A673 (cell line): Measurements from ENCODE around the gene SPACA1.

Experiments
- EZH2 ChIP-seq: fragments of 200-600 bp; sonication (generic); IDR thresholded peaks from 2 replicates; pipeline ENCODE4 v1.6.1; 2017; ENCODE audit warnings: borderline replicate concordance, low read depth, mild to moderate bottlenecking, mixed read lengths, antibody characterized with exemption, low read length; ENCODE audit not compliant: poor library complexity, severe bottlenecking
- TF ChIP-seq, protein P1 (sequence below): fragments of 300-800, 200-600 bp; sonication (generic); conservative IDR thresholded peaks from 2 replicates; pipeline ENCODE4 v1.5.1; 2017; ENCODE audit warnings: low read depth, mild to moderate bottlenecking, antibody characterized with exemption, low read length, moderate library complexity, mixed read lengths

- TF ChIP-seq, protein P1, sequence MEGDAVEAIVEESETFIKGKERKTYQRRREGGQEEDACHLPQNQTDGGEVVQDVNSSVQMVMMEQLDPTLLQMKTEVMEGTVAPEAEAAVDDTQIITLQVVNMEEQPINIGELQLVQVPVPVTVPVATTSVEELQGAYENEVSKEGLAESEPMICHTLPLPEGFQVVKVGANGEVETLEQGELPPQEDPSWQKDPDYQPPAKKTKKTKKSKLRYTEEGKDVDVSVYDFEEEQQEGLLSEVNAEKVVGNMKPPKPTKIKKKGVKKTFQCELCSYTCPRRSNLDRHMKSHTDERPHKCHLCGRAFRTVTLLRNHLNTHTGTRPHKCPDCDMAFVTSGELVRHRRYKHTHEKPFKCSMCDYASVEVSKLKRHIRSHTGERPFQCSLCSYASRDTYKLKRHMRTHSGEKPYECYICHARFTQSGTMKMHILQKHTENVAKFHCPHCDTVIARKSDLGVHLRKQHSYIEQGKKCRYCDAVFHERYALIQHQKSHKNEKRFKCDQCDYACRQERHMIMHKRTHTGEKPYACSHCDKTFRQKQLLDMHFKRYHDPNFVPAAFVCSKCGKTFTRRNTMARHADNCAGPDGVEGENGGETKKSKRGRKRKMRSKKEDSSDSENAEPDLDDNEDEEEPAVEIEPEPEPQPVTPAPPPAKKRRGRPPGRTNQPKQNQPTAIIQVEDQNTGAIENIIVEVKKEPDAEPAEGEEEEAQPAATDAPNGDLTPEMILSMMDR, result no peak
- TF ChIP-seq EZH2, result no peak
Measured at GRCh38 chr6:88047510-88048150, at the start of gene SPACA1.
